Measurements from ENCODE around the gene ALKBH6.
A peak's percentile ranks its signal among the peaks of the same experiment; 100 is the strongest.

- TF ChIP-seq CTCF (IDR thresholded peaks at IDR 0.05; ENCODE audit: low read length) (peak; percentile 51; the same call in 1 of the 2 replicates), EZH2 (IDR thresholded peaks at IDR 0.05; ENCODE audit: borderline replicate concordance, low read length) (no peak)
These were observed 46.4 kb upstream of the ALKBH6 start for GRCh38 chr19:36060430-36060829.

Measured in OCI-LY1 (cell line).